A673 (cell line): ENCODE measurements around the gene CYBC1.

Source experiments
- CTCF ChIP-seq: fragments of 300-800, 200-600 bp; sonication (generic); conservative IDR thresholded peaks from 2 replicates; pipeline ENCODE4 v1.5.1; 2017; ENCODE audit warnings: low read depth, mild to moderate bottlenecking, antibody characterized with exemption, low read length, moderate library complexity, mixed read lengths
- EZH2 ChIP-seq: fragments of 200-600 bp; sonication (generic); IDR thresholded peaks from 2 replicates; pipeline ENCODE4 v1.6.1; 2017; ENCODE audit warnings: borderline replicate concordance, low read depth, mild to moderate bottlenecking, mixed read lengths, antibody characterized with exemption, low read length; ENCODE audit not compliant: poor library complexity, severe bottlenecking

GRCh38 chr17:82399601-82400101 is 50.9 kb downstream of the CYBC1 start:
- TF ChIP-seq CTCF (no peak), EZH2 (no peak)
